Nephron progenitor cell (in vitro differentiated cells): ENCODE results near the gene MFAP3.
"Not testable (repeated sequence)": the region's sequence is repeated elsewhere in the genome, so short reads cannot be mapped to it uniquely, and the experiment has no call there.

Source experiments
- DNase-seq: peaks from one replicate; pipeline ENCODE4 v3.0.0; 2021
- H3K27ac Mint-ChIP-seq: 2 replicates; pipeline ENCODE4 v1.8.0; 2021; ENCODE audit warnings: mild to moderate bottlenecking, moderate library complexity, mixed read lengths
- H3K27me3 Mint-ChIP-seq: 2 replicates; pipeline ENCODE4 v1.8.0; 2021; ENCODE audit warnings: mild to moderate bottlenecking, low read depth, mixed read lengths; ENCODE audit not compliant: poor library complexity
- H3K36me3 Mint-ChIP-seq: 2 replicates; pipeline ENCODE4 v1.8.0; 2021; ENCODE audit warnings: low read depth, mixed read lengths
- H3K4me1 Mint-ChIP-seq: 2 replicates; pipeline ENCODE4 v1.8.0; 2021; ENCODE audit warnings: mixed read lengths
- H3K4me3 Mint-ChIP-seq: 2 replicates; pipeline ENCODE4 v1.8.0; 2021; ENCODE audit warnings: mild to moderate bottlenecking, moderate library complexity, mixed read lengths
- H3K9me3 Mint-ChIP-seq: 2 replicates; pipeline ENCODE4 v1.8.0; 2021; ENCODE audit warnings: mild to moderate bottlenecking, moderate library complexity, mixed read lengths
- CTCF ChIP-seq: fragments of 200-600 bp; sonication (generic); IDR thresholded peaks from 2 replicates; pipeline ENCODE4 v1.5.0; 2021; ENCODE audit warnings: antibody characterized with exemption

The MFAP3 gene

GRCh38 chr5:154002093-154002492 is 36.7 kb upstream of the MFAP3 start:
- Mint-ChIP-seq H3K27ac (peak overlapping the region; percentile 43), H3K4me1 (no peaks in the 10 kb centered on the region), H3K9me3 (no peaks in the 10 kb centered on the region), H3K4me3 (no peak overlapping the region), H3K27me3 (peaks cover 4% of the 10 kb centered on the region), H3K36me3 (peaks cover 31% of the 10 kb centered on the region)
- DNase-seq, result no peak
- TF ChIP-seq CTCF, result no peak

GRCh38 chr5:154002511-154003020 is 36.2 kb upstream of the MFAP3 start:
- peaks cover 26% of the 10 kb centered on the region for H3K36me3 Mint-ChIP-seq
- H3K27ac Mint-ChIP-seq, result no peak overlapping the region
- H3K27me3 Mint-ChIP-seq, result peaks cover 4% of the 10 kb centered on the region
- no peaks in the 10 kb centered on the region for H3K4me1 Mint-ChIP-seq
- H3K9me3 Mint-ChIP-seq, result no peaks in the 10 kb centered on the region
- DNase-seq, result no peak
- TF ChIP-seq CTCF, result no peak
- no peak overlapping the region for H3K4me3 Mint-ChIP-seq

DNA sequence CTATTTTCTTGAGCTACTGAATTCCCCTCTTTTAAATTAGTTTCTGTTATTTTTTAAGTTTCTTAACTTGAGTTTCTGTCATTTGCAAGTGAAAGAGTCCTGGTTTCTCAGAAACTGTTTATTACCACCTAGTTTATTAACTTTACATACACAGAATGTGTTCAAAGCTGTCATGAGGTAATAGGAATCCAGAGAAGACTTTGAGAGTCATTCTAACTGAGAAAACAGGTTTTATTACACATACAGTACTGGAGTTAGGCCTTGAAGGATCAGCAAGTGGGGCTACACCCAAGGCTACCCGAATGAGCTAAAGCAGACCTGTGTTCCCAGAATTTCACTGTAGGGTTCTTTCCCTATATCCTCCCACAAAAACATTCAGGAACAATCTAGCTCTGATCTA is 33.1 kb upstream of the MFAP3 start:
- H3K36me3 Mint-ChIP-seq, result peaks cover 5% of the 10 kb centered on the region
- no peaks in the 10 kb centered on the region for H3K9me3 Mint-ChIP-seq
- no peaks in the 10 kb centered on the region for H3K4me1 Mint-ChIP-seq
- TF ChIP-seq CTCF, result no peak
- DNase-seq, result no peak
- H3K27me3 Mint-ChIP-seq, result peaks cover 4% of the 10 kb centered on the region
- H3K27ac Mint-ChIP-seq, result no peak overlapping the region
- H3K4me3 Mint-ChIP-seq, result no peak overlapping the region

DNA sequence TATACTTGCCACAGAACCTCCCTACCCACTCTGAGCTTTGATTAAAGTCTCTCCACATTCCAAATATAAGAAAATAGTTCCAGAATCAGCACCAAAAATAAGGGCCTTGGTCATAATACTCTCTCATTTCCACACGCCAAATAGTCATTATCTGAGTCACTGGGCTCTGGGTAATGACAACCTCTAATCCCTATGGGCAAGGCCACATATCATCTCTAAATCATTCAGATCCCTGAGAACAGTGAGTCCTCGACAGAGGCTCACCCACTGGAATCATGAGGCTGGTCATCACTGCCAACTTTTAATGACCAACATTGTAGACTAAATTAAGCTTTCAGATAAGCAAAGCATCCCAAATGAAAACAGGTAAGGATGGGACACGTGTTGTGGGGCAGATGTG is 28.1 kb upstream of the MFAP3 start:
- no peak for TF ChIP-seq CTCF
- Mint-ChIP-seq H3K4me3 (no peak overlapping the region), H3K27me3 (no peaks in the 10 kb centered on the region), H3K27ac (no peak overlapping the region), H3K36me3 (peaks cover 19% of the 10 kb centered on the region), H3K4me1 (no peaks in the 10 kb centered on the region), H3K9me3 (peaks cover 8% of the 10 kb centered on the region)
- no peak for DNase-seq

DNA sequence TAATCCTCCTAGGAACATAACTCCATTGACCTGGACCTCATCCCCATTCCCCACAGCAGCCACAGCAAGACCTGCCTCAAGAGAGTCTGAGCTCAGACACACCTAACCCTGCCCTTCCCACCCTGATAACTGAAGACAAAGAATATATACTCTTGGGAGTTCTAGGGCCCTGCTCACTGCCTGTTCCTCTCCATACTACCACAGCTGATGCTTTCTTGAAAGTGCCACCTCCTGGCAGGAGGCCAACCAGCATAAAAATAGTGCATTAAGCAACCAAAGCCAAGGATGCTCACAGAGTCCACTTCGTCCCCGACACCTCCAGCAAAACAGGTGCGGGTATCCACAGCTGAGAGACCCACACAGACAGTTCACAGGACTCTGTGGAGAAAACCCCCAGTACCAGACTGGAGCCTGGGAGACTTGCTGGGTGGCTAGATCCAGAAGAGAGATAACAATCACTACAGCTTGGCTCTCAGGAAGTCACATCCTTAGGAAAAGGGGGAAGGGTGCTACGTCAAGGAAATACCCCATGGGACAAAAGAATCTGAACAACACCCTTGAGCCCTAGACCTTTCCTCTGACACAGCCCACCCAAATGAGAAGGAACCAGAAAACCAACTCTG is 23.6 kb upstream of the MFAP3 start:
- DNase-seq, result no peak
- Mint-ChIP-seq H3K27me3 (no peaks in the 10 kb centered on the region), H3K27ac (peak overlapping the region; percentile 28), H3K4me1 (no peaks in the 10 kb centered on the region), H3K36me3 (peaks cover 61% of the 10 kb centered on the region), H3K4me3 (no peak overlapping the region), H3K9me3 (peaks cover 44% of the 10 kb centered on the region)
- no peak for TF ChIP-seq CTCF

DNA sequence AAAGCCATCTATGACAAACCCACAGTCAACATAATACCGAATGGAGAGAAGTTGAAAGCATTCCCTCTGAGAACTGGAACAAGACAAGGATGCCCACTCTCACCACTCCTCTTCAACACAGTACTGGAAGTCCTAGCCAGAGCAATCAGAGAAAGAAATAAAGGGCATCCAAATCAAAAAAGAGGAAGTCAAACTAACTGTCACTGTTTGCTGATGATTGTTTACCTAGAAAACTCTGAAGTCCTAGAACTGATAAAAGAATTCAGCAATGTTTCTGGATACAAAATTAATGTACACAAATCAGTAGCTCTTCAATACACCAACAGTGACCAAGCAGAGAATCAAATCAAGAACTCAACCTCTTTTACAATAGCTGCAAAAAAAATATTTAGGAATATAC is 19.8 kb upstream of the MFAP3 start:
- H3K4me3 Mint-ChIP-seq, H3K27me3 Mint-ChIP-seq, DNase-seq, H3K4me1 Mint-ChIP-seq, H3K27ac Mint-ChIP-seq: not testable (repeated sequence)
- Mint-ChIP-seq H3K36me3 (peaks cover 95% of the 10 kb centered on the region), H3K9me3 (peaks cover 68% of the 10 kb centered on the region)
